Stimulated activated CD4-positive, alpha-beta T cell treated with anti-CD3 and anti-CD28 coated beads, TNF-alpha, amount 100 ng/mL, for 24 hours (primary cell): ENCODE data around the gene MYG1.
"Not testable (repeated sequence)": the region's sequence is repeated elsewhere in the genome, so short reads cannot be mapped to it uniquely, and the experiment has no call there.

Experiments
- DNase-seq, 3 experiments: peaks; one replicate each; pipeline ENCODE4 v3.0.0-alpha.2; 2020; ENCODE audit warnings: low read depth in 3 of 3

MYG1 gene

GRCh38 chr12:53286448-53286847 is 13.0 kb upstream of the MYG1 start:
- no peak for DNase-seq

GRCh38 chr12:53287741-53288216 is 11.7 kb upstream of the MYG1 start:
- DNase-seq = peak; percentile 46 to 57 (median 56)

DNA sequence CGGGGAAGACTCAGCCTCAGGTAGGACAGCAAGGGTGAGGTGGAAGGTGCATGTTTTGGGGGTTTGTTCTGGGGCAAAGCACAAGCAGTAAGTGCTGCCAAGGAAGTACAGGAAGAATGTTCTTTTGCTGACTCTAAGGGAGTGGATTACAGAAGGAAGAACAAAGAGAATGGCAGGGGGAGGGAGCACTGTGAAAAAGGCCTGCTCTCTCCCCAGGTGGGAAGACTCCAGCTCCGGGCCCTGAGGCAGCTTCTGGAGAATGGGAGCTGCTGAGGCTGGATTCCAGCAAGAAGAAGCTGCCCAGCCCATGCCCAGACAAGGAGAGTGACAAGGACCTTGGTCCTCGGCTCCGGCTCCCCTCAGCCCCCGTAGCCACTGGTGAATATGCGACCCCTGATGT is 11.2 kb upstream of the MYG1 start:
- DNase-seq = no peak

DNA sequence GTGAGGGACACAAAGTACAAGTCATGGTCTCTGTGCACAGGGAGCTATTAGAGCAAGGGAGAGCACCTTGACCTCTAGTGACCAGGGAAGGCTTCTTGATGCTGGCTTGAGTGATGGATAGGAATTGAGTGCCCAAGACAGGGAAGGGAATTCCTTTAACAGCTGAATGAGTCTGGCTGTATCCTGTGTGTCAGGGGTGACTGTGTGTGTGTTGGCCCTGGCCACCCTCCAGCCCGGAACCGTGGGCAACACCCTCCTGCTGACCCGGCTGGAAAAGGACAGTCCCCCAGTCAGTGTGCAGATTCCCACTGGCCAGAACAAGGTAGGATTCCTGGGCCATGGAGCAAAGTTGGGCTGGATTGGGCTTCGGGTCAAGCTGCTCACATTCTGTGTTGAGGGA is 9.6 kb upstream of the MYG1 start:
- no peak for DNase-seq

- DNase-seq = no peak
Measured at GRCh38 chr12:53290661-53291060, 8.8 kb upstream of the MYG1 start.

- DNase-seq = no peak
Measured at GRCh38 chr12:53292426-53292825, 7.1 kb upstream of the MYG1 start.

DNA sequence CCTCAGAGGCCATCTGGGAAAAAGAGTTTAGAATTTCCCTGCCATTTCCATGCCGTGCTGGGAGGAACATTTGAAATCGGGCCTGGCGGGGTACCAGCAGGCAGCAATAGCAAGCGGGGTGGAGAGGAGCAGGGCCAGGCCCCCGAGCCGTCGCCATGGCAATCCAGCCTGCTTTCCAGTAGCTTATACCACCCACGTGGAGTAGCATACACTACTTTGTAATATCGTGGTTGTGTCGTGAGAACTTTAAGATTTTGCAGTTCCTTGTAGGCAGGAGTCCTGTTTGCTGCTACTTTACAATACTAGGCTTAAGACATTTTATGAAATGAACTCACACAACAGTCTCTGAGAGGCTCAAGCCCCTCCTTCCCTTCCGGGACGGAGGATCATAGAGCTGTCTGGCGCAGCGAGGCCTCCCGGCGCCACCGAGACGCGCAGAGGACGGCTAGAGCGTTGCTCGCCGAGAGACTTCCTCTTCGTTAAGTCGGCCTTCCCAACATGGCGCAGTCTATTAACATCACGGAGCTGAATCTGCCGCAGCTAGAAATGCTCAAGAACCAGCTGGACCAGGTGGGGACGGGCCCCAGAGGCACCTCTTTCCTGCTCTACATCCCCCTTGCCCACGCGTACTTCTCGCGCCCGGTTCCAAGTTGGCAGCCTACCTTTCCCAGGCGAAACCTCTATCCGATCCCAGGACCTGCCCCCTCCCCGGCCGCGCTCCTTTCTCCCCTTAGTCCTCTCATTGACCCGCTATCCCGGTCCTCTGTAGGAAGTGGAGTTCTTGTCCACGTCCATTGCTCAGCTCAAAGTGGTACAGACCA is 4.2 kb upstream of the MYG1 start, which contains the start of gene PFDN5:
Gene PFDN5 (plus strand): TSS at position 473 of the 821 bp plus-strand sequence. CDS start 26 bp downstream, at position 499.
- DNase-seq = peak; percentile 72 to 84 (median 75)

- DNase-seq = no peak
Measured at GRCh38 chr12:53295891-53296219, 3.6 kb upstream of the MYG1 start.

DNA sequence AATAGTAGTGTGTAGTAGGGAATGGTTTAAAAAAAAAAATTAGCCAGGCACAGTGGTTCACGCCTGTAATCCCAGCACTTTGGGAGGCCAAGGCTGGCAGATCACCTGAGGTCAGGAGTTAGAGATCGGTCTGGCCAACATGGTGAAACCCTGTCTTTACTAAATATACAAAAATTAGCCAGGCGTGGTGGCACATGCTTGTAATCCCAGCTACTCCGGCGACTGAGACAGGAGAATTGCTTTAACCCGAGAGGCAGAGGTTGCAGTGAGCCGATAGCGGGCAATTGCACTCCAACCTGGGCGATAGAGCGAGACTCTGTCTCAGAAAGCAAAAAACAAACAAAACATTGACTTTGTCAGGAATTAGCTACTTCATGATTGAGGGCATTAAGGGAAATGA is 2.4 kb upstream of the MYG1 start:
- DNase-seq = not testable (repeated sequence)

DNA sequence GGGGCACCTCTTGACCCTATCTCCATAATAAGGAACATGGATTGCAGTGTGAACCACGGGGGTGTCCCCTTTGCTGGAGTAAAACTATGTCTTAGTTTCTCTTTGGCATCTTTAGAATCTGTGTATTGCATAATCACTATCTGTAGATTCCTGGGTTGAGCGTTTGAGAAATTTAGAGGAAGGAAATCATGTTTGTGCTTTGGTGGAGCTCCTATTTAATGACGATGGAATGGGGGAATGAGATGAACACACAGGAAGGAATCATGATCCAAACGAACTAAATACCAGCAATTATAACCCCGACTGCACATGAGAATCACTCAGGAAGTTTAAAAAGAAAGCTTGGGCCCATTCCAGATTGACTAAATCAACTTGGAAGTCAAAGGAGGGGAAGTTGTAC is 1.3 kb upstream of the MYG1 start:
- DNase-seq = no peak

- DNase-seq = peak in 2 of 3 experiments; percentile 38 to 46
Measured at GRCh38 chr12:53299101-53299453, 418 bp upstream of the MYG1 start.

GRCh38 chr12:53300187-53300586 is 692 bp downstream of the MYG1 start:
- peak in 1 of 3 experiments; percentile 18 for DNase-seq

- no peak for DNase-seq
Measured at GRCh38 chr12:53302903-53303302, 3.4 kb downstream of the MYG1 start.

DNA sequence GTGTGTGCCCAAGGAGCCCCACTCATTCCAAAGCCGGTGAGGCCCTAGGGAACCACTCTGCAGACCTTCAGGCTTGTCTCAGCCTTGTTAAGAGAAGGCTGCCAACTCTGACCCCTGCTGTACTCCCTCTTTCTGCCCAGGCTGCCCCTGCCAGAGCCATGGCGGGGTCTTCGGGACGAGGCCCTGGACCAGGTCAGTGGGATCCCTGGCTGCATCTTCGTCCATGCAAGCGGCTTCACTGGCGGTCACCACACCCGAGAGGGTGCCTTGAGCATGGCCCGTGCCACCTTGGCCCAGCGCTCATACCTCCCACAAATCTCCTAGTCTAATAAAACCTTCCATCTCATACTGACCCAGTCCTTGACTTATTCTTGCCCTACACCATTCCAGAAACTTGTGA is 7.3 kb downstream of the MYG1 start:
- DNase-seq = no peak

DNA sequence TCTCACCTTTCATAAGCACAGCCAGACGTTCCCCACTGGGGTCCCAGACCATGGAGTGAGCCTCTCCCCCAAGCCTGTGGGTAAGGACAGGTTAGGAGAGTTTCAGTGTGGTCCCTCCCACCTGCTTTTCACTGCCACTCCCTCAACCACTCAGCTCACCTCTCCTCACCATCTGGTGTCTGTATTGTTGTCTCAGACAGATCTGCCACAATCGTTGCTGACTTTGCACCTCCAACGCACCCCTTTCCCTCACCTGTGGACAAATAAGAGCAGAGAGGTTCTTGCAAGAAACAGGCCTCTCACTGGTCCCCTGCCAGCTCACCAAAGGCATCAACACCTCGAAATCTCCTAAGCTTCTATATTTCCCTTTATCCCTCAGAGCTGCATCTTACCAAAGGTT is 8.8 kb downstream of the MYG1 start:
- DNase-seq = no peak

GRCh38 chr12:53313996-53314395 is 14.5 kb downstream of the MYG1 start:
- DNase-seq = no peak

DNA sequence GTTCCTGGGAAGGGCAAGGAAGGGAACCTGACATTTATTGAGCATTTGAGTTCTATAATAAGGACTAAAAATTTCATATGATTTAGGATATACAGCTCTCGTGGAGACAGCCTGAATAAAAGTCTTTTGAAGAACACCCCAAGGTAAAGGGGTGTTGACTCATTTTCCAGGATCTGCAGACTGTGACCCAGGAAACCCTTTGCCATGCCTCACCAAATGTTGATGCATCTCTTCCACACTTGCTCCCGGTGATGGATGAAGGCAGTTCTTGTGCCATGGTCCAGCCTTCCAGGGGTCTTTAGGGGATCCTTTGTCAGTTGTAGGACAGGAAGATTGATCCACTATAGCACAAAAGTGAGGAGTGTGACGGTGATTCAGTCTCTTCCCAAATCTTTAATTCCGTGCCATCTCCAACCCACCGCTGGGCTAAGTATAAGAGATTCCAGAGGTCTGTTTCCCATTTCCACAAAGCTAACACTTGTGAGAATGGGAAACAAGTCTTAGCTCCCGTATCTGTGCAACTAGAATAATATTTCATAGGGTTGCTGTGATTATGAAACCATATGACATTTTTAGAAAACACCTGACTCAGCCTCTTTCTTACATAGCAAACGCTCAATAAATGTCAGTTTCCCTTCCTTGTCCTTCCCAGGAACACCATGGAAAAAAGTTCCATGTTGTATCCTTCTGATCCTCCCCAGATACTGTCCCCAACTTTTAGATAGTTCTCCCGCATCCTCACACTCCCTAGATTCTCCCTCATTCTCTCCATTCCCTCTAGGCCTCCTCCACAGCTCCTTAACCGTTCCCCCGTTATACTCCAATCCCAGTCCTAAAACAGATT is 21.1 kb downstream of the MYG1 start:
- DNase-seq = no peak

DNA sequence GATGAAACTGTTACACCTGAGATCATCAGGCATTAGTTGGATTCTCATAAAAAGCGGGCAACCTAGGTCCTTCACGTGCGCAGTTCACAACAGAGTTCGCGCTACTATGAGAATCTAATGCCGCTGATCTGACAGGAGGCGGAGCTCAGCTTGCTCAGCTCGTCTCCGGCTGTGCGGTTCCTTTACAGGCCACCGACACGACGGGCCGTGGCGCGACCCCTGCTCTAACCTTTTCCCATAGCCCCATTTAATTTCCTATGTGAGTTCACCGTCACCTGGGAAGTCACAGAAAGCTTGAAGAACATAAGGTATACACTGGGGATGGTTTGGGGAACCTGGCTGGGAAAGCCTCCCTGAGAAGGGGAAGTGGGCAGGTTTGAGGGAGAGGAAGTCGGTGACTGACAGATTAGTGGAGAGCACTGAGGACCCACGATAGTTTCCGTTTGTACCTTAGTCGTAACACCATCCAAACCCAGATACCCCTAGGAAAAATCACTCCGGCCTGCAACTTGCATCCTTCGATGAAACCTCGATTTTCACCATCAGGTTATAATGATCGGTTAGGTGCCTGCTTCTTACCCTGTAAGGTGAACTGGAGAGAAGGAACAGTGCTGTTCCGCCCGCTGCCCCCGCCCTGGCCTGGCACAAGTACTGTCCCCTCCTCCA is 24.8 kb downstream of the MYG1 start:
- peak; percentile 31 to 52 (median 35) for DNase-seq

DNA sequence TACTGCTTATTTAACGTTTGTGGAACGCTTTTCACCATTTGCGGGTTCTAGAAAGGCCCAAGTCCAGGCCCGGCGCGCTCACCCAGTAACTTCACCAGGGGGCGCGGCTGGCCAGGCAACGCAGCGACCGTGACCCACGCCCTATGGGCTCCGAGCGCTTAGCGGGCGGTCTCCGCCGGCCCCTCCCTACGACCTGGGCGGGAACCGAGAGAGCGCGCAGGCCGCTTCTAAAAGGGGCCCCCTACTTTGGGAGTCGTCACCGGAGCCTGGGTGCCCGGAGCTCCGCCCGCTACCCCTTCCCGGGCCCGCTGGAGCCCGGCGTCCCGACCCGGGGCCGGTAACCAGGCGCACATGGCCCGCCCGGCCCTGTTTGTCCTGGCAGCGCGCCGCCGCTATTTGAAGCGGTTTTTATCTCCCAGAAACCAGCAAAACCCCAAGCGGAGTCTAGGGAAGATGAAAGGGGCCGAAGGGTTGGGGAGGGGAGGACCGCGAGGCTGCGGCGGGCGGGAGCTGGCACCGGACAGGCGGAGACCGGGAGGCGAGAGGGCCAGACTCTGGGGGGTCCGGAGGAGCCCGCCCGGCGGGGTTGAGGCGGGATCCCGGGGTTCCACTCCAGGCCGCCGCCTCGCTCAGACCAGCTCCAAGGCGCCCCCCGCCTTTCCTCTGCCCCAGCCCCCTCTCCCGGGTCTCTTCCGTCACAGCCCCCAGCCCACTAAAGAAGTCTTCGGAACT is 25.4 kb downstream of the MYG1 start:
- DNase-seq = peak; percentile 74 to 91 (median 76)

DNA sequence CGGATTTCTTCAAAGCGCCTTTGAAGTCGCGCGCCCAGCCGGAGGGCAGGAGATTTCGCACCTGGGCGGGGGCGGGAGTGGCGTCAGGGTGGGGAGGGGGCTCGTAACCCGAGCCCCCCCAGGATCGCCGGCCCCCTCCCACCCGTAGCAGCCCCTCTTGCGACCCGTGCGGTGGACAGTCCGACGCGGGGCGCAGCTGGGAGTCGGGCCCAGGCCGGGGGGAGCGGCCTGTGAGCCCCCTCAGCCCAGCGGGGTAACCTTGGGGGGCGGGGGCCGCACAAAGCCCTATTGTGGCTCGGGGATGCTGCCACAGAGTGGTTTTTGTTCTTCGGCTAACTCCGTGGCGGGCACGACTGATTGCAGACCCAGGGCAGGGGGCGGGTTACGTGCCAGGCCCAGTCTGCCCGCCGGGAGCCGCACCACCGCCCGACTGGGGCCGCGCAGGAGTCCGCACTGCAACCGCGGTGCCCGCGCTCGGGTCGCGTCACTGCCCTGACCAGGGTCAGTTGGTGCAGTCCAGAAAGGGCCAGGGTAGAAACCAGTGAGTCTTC is 26.1 kb downstream of the MYG1 start:
- DNase-seq = no peak

DNA sequence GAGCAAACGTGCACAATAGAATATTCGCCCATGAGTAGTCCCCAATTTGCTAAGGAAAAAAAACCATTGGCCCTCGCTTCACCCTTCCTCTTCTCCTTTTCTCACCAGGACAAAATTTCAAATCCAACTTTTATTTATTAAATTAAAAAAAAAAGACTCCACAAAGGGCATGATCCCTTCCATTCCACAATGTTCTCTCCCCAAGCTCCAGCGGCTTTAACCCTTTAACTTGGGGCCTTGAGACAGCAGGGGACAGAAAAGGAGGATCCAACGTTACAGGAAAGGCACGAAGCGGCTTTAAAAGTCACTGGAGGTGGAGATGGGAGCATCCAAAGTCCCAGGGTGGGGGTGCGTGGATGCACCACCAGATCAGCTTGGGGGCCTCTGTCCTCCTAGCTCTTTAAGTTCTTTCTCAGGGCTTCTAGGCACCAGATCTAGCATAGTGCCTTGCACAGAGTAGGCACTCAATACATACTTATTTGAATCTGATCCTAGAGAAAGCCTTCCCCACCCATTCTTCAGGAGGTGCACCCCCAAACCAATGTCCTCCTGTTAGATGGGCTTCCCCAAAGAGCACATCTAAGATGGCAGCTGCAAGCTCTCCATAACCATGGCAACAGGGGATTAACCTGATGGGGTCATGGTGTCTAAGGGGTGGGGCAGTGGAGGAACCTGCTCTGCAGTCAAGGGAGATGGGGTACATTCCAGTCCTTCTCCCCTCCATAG is 27.1 kb downstream of the MYG1 start:
- DNase-seq = no peak
